HCT116 (cell line): Measurements from ENCODE around the gene PRPSAP1. TPM values are rescaled to one million over a fixed set of nuclear protein-coding genes. Genes with fewer than 3 reads are reported as not detected.

Experiments used
- ATAC-seq: fragments of 200-7000 bp; cut with Tn5 transposase; 2 replicates; pipeline ENCODE4 v1.9.1; 2020; ENCODE audit warnings: mild to moderate bottlenecking, moderate library complexity
- BruUV-seq: library from RNA; stranded (reverse); fragments of 400-500 nt; replicated peaks from 2 replicates; lab custom pipeline; 2021; lab: Mats Ljungman, UMichigan
- CTCF ChIA-PET: fragments of 300-600 bp; sonication (Branson Sonifier 250); formaldehyde crosslinking; loops from one replicate; lab custom pipeline; 2021; ENCODE audit warnings: antibody characterized with exemption; lab: Charles Lee
- POLR2A ChIA-PET: fragments of 300-600, 350-600 bp; sonication (Branson Sonifier 250); formaldehyde crosslinking; loops from one replicate; lab custom pipeline; 2021; ENCODE audit warnings: antibody characterized with exemption; lab: Charles Lee
- RAD21 ChIA-PET, 2 experiments: fragments of 300-600 bp; sonication (Branson Sonifier 250); formaldehyde crosslinking; loops; one replicate each; lab custom pipeline; 2023; ENCODE audit warnings: low total read pairs in 2 of 2; ENCODE audit not compliant: uncharacterized antibody in 2 of 2, unreplicated experiment in 2 of 2, low non-redundant PET in 1 of 2; lab: Charles Lee
- DNase-seq: peaks from one replicate; pipeline ENCODE4 v3.0.0-alpha.2; 2010; ENCODE audit warnings: low read depth, low spot score
- H2AFZ ChIP-seq: fragments of 200-600 bp; shearing (Covaris generic), sonication (generic); 2 replicates; pipeline ENCODE4 v1.6.1; 2017; ENCODE audit warnings: low read depth, mixed run types, mixed read lengths, antibody characterized with exemption, low read length; ENCODE audit not compliant: poor library complexity, severe bottlenecking
- H3K27ac ChIP-seq: 2 replicates; pipeline ENCODE4 v1.5.1; 2012; ENCODE audit warnings: low read depth, low read length
- H3K27me3 ChIP-seq: fragments of 200-600 bp; sonication (generic); 2 replicates; pipeline ENCODE4 v1.6.1; 2016; ENCODE audit warnings: mixed run types, low read length, mixed read lengths; ENCODE audit not compliant: insufficient read depth
- H3K36me3 ChIP-seq, 2 experiments: fragments of 200-500 bp in 1 of 2; fragments of 200-600 bp in 1 of 2; sonication (Bioruptor generic) in 1 of 2; sonication (generic) in 1 of 2; 2 replicates each; pipeline versions ENCODE4 v1.5.1 to v1.6.1; 2014 to 2016; ENCODE audit warnings: low read length in 2 of 2, inconsistent platforms in 1 of 2, mixed read lengths in 1 of 2, mixed run types in 1 of 2; ENCODE audit not compliant: insufficient read depth in 2 of 2, control insufficient read depth in 1 of 2
- H3K4me1 ChIP-seq, 2 experiments: fragments of 200-600 bp in 1 of 2; sonication (generic) in 1 of 2; 2 replicates each; pipeline versions ENCODE4 v1.5.1 to v1.6.1; 2012 to 2017; ENCODE audit warnings: low read length in 2 of 2, inconsistent platforms in 1 of 2, mild to moderate bottlenecking in 1 of 2, mixed read lengths in 1 of 2, mixed run types in 1 of 2, moderate library complexity in 1 of 2; ENCODE audit not compliant: insufficient read depth in 2 of 2, control insufficient read depth in 1 of 2
- H3K4me2 ChIP-seq: fragments of 200-600 bp; sonication (generic); 2 replicates; pipeline ENCODE4 v1.6.1; 2017; ENCODE audit warnings: mixed run types, low read length, mixed read lengths
- H3K4me3 ChIP-seq, 2 experiments: fragments of 200-600 bp in 1 of 2; sonication (generic) in 1 of 2; replicated peaks in 1 of 2; 2 replicates each; pipeline ENCODE4 v1.5.1; 2011 to 2016; ENCODE audit warnings: low read length in 2 of 2, control low read depth in 1 of 2, low read depth in 1 of 2, mild to moderate bottlenecking in 1 of 2, mixed read lengths in 1 of 2, mixed run types in 1 of 2
- H3K79me2 ChIP-seq: fragments of 200-600 bp; sonication (generic); 2 replicates; pipeline ENCODE4 v1.6.1; 2017; ENCODE audit warnings: mild to moderate bottlenecking, mixed run types, low read length, moderate library complexity, mixed read lengths; ENCODE audit not compliant: insufficient read depth
- H3K9ac ChIP-seq: fragments of 200-600 bp; sonication (generic); 2 replicates; pipeline ENCODE4 v1.6.1; 2016; ENCODE audit warnings: low read length, mixed read lengths
- H3K9me2 ChIP-seq: fragments of 200-600 bp; sonication (generic), shearing (Covaris generic); 2 replicates; pipeline ENCODE4 v1.6.1; 2017; ENCODE audit warnings: mixed run types, mild to moderate bottlenecking, moderate library complexity; ENCODE audit not compliant: insufficient read depth
- H3K9me3 ChIP-seq, 2 experiments: fragments of 200-500 bp in 1 of 2; fragments of 200-600 bp in 1 of 2; sonication (Bioruptor generic) in 1 of 2; sonication (generic) in 1 of 2; 2 replicates each; pipeline ENCODE4 v1.6.1; 2014 to 2017; ENCODE audit warnings: low read length in 2 of 2, mixed read lengths in 2 of 2, inconsistent platforms in 1 of 2, low read depth in 1 of 2, mild to moderate bottlenecking in 1 of 2, mixed run types in 1 of 2, moderate library complexity in 1 of 2; ENCODE audit not compliant: control insufficient read depth in 1 of 2, insufficient read depth in 1 of 2
- H4K20me1 ChIP-seq: fragments of 200-600 bp; sonication (generic), shearing (Covaris generic); 2 replicates; pipeline ENCODE4 v1.6.1; 2017; ENCODE audit warnings: mixed run types, mild to moderate bottlenecking, moderate library complexity; ENCODE audit not compliant: insufficient read depth
- CBX3 ChIP-seq: IDR thresholded peaks from 2 replicates; pipeline ENCODE4 v1.6.1; 2012; ENCODE audit warnings: low read depth
- CEBPB ChIP-seq: IDR thresholded peaks from 2 replicates; pipeline ENCODE4 v1.6.1; 2012; ENCODE audit warnings: low read depth
- EGR1 ChIP-seq: IDR thresholded peaks from 2 replicates; pipeline ENCODE4 v1.6.1; 2012; ENCODE audit warnings: low read depth
- ELF1 ChIP-seq: IDR thresholded peaks from 2 replicates; pipeline ENCODE4 v1.6.1; 2012; ENCODE audit warnings: low read depth, borderline replicate concordance
- EZH2 ChIP-seq: fragments of 200-600 bp; sonication (generic); IDR thresholded peaks from 2 replicates; pipeline ENCODE4 v1.6.1; 2017; ENCODE audit warnings: antibody characterized with exemption, mixed run types
- EZH2phosphoT487 ChIP-seq: fragments of 200-600 bp; IDR thresholded peaks from 2 replicates; pipeline ENCODE4 v1.6.1; 2018; ENCODE audit warnings: antibody characterized with exemption, borderline replicate concordance
- JUND ChIP-seq: IDR thresholded peaks from 2 replicates; pipeline ENCODE4 v1.6.1; 2012
- POLR2A ChIP-seq: IDR thresholded peaks from 2 replicates; pipeline ENCODE4 v1.7.0; 2011; ENCODE audit warnings: borderline replicate concordance; ENCODE audit not compliant: insufficient read depth, insufficient read length; ENCODE audit errors: extremely low read depth
- POLR2AphosphoS5 ChIP-seq: IDR thresholded peaks from 2 replicates; pipeline ENCODE4 v1.6.1; 2011; ENCODE audit warnings: mild to moderate bottlenecking, low read depth, low read length, moderate library complexity
- RAD21 ChIP-seq: IDR thresholded peaks from 2 replicates; pipeline ENCODE4 v1.6.1; 2012; ENCODE audit warnings: low read depth, mild to moderate bottlenecking
- SIN3A ChIP-seq: IDR thresholded peaks from 2 replicates; pipeline ENCODE4 v1.6.1; 2012; ENCODE audit warnings: low read depth
- SRF ChIP-seq: IDR thresholded peaks from 2 replicates; pipeline ENCODE4 v1.6.1; 2012; ENCODE audit warnings: low read depth
- YY1 ChIP-seq: IDR thresholded peaks from 2 replicates; pipeline ENCODE4 v1.6.1; 2011; ENCODE audit warnings: low read length, low read depth, moderate library complexity, mild to moderate bottlenecking; ENCODE audit not compliant: insufficient replicate concordance; ENCODE audit errors: extremely low read depth
- ZNF274 ChIP-seq: fragments of 200-500 bp; sonication (Bioruptor generic); IDR thresholded peaks from 2 replicates; pipeline ENCODE4 v1.6.1; 2014; ENCODE audit warnings: mild to moderate bottlenecking, low read depth, low read length, inconsistent platforms
- intact Hi-C: fragments of 100-400 bp; cut with micrococcal nuclease; formaldehyde crosslinking; loops from 2 replicates; pipeline ENCODE4 v1.10.0; 2022
- total RNA-seq: library from RNA; stranded (reverse); gene quantifications from one replicate; pipeline ENCODE4 v1.2.1, GENCODE V29; 2021; ENCODE audit not compliant: unreplicated experiment
- TF ChIP-seq, protein P1 (sequence below): IDR thresholded peaks from 2 replicates; pipeline ENCODE4 v1.6.1; 2012
- TF ChIP-seq, protein P2 (sequence below): IDR thresholded peaks from 2 replicates; pipeline ENCODE4 v1.6.1; 2011; ENCODE audit warnings: mild to moderate bottlenecking, low read length, moderate library complexity; ENCODE audit not compliant: insufficient replicate concordance; ENCODE audit errors: extremely low read depth
- TF ChIP-seq, protein P3 (sequence below), 3 experiments: fragments of 200-600 bp in 1 of 3; sonication (generic) in 1 of 3; IDR thresholded peaks in 2 of 3; conservative IDR thresholded peaks in 1 of 3; 2 replicates each; pipeline ENCODE4 v1.5.1; 2012 to 2017; ENCODE audit warnings: low read depth in 2 of 3, low read length in 2 of 3, antibody characterized with exemption in 1 of 3, borderline replicate concordance in 1 of 3, control low read depth in 1 of 3, mild to moderate bottlenecking in 1 of 3, mixed read lengths in 1 of 3, mixed run types in 1 of 3, moderate library complexity in 1 of 3; ENCODE audit not compliant: insufficient read depth in 1 of 3
- TF ChIP-seq, protein P4 (sequence below): IDR thresholded peaks from 2 replicates; pipeline ENCODE4 v1.6.1; 2012; ENCODE audit warnings: low read depth

The PRPSAP1 gene
- total RNA-seq, 1 experiment from 2014 or later: 81.4 TPM

DNA sequence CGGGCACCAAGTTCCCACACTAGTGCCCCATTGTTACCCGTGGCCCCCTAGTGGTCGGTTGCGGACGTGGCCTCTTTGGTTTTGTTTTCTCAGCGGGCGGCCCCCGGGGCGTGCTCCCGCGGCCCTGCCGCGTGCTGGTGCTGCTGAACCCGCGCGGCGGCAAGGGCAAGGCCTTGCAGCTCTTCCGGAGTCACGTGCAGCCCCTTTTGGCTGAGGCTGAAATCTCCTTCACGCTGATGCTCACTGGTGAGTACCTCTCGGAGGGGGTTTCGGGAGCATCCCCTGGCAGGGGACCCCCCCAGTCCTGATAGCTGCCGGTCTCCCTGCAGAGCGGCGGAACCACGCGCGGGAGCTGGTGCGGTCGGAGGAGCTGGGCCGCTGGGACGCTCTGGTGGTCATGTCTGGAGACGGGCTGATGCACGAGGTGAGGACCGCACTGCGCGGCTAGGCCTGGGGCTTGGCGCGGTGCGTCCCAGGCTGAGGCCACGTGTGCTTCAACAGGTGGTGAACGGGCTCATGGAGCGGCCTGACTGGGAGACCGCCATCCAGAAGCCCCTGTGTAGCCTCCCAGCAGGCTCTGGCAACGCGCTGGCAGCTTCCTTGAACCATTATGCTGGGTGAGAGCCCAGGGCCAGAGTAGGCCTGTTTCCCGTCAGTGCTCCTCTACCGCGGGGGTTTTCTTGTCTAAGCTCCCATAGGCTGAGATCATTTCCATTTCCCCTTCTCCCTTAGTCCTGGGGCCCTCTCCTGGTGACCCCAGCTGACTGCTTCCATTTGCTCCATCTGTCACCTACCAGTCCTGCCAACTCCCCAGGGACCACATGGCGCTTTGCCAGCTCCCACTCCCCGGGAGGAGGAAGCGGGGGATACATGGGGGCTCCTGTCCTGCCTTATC, 32.4 kb upstream of the PRPSAP1 start:
- H3K4me1 ChIP-seq: peaks cover 26 to 41% of the 10 kb centered on the region in 2 experiments
- no peaks in the 10 kb centered on the region for H3K79me2 ChIP-seq
- CTCF ChIA-PET: interaction anchor here (0.9 to 4.7 kb wide), 14 partner anchors 7 to 107 kb away, joined by 3 to 42 read pairs (median 4); no protein-coding TSS in a partner anchor
- H3K36me3 ChIP-seq: peaks cover 4 to 9% of the 10 kb centered on the region in 2 experiments; a peak in 3 of 4 replicates
- peak; percentile 68 for DNase-seq
- RAD21 ChIA-PET: interaction anchor here in 1 of 2 experiments (1.0 kb wide), 1 partner anchor 13 kb away, joined by 3 read pairs; no protein-coding TSS in a partner anchor
- H3K4me2 ChIP-seq: peak overlapping the region; percentile 98
- H3K9me3 ChIP-seq: no peaks in the 10 kb centered on the region
- ATAC-seq: peak; percentile 30
- intact Hi-C loops: loop anchor here (5.0 kb wide), 1 partner anchor 34 kb away; the partner anchor contains the start of gene PRPSAP1
- no TSS peak for BruUV-seq
- peak overlapping the region; percentile 28; the same call in 1 of the 2 replicates for H3K9ac ChIP-seq
- peak overlapping the region; percentile 37 to 73 for H3K4me3 ChIP-seq
- POLR2A ChIA-PET: no interaction called here
- peaks cover 11% of the 10 kb centered on the region; the same call in 1 of the 2 replicates for H3K27me3 ChIP-seq
- peak overlapping the region; percentile 26 for H2AFZ ChIP-seq
- H3K27ac ChIP-seq: no peak overlapping the region
- no peaks in the 10 kb centered on the region for H4K20me1 ChIP-seq
- H3K9me2 ChIP-seq: no peaks in the 10 kb centered on the region
- TF ChIP-seq ZNF274 (no peak), POLR2AphosphoS5 (no peak), CEBPB (no peak), ELF1 (no peak), RAD21 (no peak), EGR1 (no peak), POLR2A (no peak), SIN3A (no peak), EZH2phosphoT487 (no peak), JUND (no peak), SRF (no peak), EZH2 (no peak), YY1 (peak; percentile 71), CBX3 (no peak)
- TF ChIP-seq, protein P1, sequence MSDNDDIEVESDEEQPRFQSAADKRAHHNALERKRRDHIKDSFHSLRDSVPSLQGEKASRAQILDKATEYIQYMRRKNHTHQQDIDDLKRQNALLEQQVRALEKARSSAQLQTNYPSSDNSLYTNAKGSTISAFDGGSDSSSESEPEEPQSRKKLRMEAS: peak; percentile 83
- TF ChIP-seq, protein P2, sequence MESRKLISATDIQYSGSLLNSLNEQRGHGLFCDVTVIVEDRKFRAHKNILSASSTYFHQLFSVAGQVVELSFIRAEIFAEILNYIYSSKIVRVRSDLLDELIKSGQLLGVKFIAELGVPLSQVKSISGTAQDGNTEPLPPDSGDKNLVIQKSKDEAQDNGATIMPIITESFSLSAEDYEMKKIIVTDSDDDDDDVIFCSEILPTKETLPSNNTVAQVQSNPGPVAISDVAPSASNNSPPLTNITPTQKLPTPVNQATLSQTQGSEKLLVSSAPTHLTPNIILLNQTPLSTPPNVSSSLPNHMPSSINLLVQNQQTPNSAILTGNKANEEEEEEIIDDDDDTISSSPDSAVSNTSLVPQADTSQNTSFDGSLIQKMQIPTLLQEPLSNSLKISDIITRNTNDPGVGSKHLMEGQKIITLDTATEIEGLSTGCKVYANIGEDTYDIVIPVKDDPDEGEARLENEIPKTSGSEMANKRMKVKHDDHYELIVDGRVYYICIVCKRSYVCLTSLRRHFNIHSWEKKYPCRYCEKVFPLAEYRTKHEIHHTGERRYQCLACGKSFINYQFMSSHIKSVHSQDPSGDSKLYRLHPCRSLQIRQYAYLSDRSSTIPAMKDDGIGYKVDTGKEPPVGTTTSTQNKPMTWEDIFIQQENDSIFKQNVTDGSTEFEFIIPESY: no peak
- TF ChIP-seq, protein P3, sequence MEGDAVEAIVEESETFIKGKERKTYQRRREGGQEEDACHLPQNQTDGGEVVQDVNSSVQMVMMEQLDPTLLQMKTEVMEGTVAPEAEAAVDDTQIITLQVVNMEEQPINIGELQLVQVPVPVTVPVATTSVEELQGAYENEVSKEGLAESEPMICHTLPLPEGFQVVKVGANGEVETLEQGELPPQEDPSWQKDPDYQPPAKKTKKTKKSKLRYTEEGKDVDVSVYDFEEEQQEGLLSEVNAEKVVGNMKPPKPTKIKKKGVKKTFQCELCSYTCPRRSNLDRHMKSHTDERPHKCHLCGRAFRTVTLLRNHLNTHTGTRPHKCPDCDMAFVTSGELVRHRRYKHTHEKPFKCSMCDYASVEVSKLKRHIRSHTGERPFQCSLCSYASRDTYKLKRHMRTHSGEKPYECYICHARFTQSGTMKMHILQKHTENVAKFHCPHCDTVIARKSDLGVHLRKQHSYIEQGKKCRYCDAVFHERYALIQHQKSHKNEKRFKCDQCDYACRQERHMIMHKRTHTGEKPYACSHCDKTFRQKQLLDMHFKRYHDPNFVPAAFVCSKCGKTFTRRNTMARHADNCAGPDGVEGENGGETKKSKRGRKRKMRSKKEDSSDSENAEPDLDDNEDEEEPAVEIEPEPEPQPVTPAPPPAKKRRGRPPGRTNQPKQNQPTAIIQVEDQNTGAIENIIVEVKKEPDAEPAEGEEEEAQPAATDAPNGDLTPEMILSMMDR (IDR thresholded peaks at IDR 0.05 in 2 of 3, conservative IDR thresholded peaks at IDR 0.05 in 1 of 3; ENCODE audit: borderline replicate concordance in 1 of 3, insufficient read depth in 1 of 3, low read depth in 2 of 3, low read length in 2 of 3): peak; percentile 83 to 98 (median 85)
- TF ChIP-seq, protein P4, sequence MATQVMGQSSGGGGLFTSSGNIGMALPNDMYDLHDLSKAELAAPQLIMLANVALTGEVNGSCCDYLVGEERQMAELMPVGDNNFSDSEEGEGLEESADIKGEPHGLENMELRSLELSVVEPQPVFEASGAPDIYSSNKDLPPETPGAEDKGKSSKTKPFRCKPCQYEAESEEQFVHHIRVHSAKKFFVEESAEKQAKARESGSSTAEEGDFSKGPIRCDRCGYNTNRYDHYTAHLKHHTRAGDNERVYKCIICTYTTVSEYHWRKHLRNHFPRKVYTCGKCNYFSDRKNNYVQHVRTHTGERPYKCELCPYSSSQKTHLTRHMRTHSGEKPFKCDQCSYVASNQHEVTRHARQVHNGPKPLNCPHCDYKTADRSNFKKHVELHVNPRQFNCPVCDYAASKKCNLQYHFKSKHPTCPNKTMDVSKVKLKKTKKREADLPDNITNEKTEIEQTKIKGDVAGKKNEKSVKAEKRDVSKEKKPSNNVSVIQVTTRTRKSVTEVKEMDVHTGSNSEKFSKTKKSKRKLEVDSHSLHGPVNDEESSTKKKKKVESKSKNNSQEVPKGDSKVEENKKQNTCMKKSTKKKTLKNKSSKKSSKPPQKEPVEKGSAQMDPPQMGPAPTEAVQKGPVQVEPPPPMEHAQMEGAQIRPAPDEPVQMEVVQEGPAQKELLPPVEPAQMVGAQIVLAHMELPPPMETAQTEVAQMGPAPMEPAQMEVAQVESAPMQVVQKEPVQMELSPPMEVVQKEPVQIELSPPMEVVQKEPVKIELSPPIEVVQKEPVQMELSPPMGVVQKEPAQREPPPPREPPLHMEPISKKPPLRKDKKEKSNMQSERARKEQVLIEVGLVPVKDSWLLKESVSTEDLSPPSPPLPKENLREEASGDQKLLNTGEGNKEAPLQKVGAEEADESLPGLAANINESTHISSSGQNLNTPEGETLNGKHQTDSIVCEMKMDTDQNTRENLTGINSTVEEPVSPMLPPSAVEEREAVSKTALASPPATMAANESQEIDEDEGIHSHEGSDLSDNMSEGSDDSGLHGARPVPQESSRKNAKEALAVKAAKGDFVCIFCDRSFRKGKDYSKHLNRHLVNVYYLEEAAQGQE: no peak
